Mucosa of descending colon (tissue), 3 donors: Measurements from ENCODE around the gene PROM1. TPM values are rescaled to one million over a fixed set of nuclear protein-coding genes. Genes with fewer than 3 reads are reported as not detected.

Experiments used
- ATAC-seq: fragments of 200-7000 bp; cut with Tn5 transposase; one replicate; pipeline ENCODE4 v1.9.1; 2020; ENCODE audit warnings: mild to moderate bottlenecking, moderate library complexity
- DNase-seq, 3 donors: peaks; one replicate each; pipeline ENCODE4 v3.0.0-alpha.2; 2020
- H3K36me3 ChIP-seq: fragments of 200-600 bp; one replicate; pipeline ENCODE4 v1.8.0; 2021; ENCODE audit warnings: low read depth, mild to moderate bottlenecking
- H3K4me1 ChIP-seq: fragments of 200-600 bp; one replicate; pipeline ENCODE4 v1.8.0; 2021; ENCODE audit warnings: low read depth, mild to moderate bottlenecking
- H3K4me3 ChIP-seq: fragments of 200-600 bp; one replicate; pipeline ENCODE4 v1.8.0; 2021; ENCODE audit warnings: mild to moderate bottlenecking
- H3K9me3 ChIP-seq: fragments of 200-600 bp; one replicate; pipeline ENCODE4 v1.8.0; 2021; ENCODE audit warnings: mild to moderate bottlenecking
- CTCF ChIP-seq: fragments of 200-600 bp; IDR thresholded peaks from one replicate; pipeline ENCODE4 v1.8.0; 2022; ENCODE audit warnings: antibody characterized with exemption, mild to moderate bottlenecking
- intact Hi-C, 2 donors: fragments of 100-400 bp; cut with DNase I in 1 of 2; cut with micrococcal nuclease in 1 of 2; formaldehyde crosslinking; loops; one replicate each; pipeline versions ENCODE4 v1.11.0 to v1.11.1; 2022; cut with DNase I, micrococcal nuclease
- total RNA-seq, 3 donors: library from RNA; stranded (reverse); fragmentation: NEBNext Ultra II Directional in 2 of 3; extraction: Animal tissue kit (Norgen Biotek cat#: 25700) in 2 of 3; gene quantifications; one replicate each; pipeline versions ENCODE4 v1.2.1 to v1.2.4, GENCODE V29; 2021 to 2023
- donor health status: DM: no; HTN: no; CAD: no; lungs with moderate emphysema.
- donor health status: DM: no; HTN: no; CAD: no.
- donor health status: DM: no; HTN: yes; CAD: no.

PROM1 gene
- total RNA-seq, 3 donors from 2014 or later = 52.0 to 136 (median 69.6) TPM

GRCh38 chr4:15944895-15945294 is 138.9 kb downstream of the PROM1 start:
- Histone ChIP-seq H3K4me1 (no peaks in the 10 kb centered on the region), H3K36me3 (no peaks in the 10 kb centered on the region), H3K9me3 (no peaks in the 10 kb centered on the region), H3K4me3 (no peak overlapping the region)
- DNase-seq (no peak), ATAC-seq (no peak)
- intact Hi-C loops = no loop called here
- no peak for TF ChIP-seq CTCF

- Histone ChIP-seq H3K36me3 (no peaks in the 10 kb centered on the region), H3K9me3 (no peaks in the 10 kb centered on the region), H3K4me3 (no peak overlapping the region), H3K4me1 (no peaks in the 10 kb centered on the region)
- ATAC-seq (no peak), DNase-seq (no peak)
- intact Hi-C loops = no loop called here
- no peak for TF ChIP-seq CTCF
These were observed 141.5 kb downstream of the PROM1 start for GRCh38 chr4:15942283-15942682.

- H3K4me1 ChIP-seq = no peaks in the 10 kb centered on the region
- intact Hi-C loops = no loop called here
- H3K9me3 ChIP-seq = no peaks in the 10 kb centered on the region
- no peak within 1 kb of the TSS for H3K4me3 ChIP-seq
- DNase-seq = no peak
- no peak for TF ChIP-seq CTCF
- peak; percentile 1 for ATAC-seq
- no peaks in the 10 kb centered on the region for H3K36me3 ChIP-seq
These were observed 145.2 kb downstream of the PROM1 start, which contains the start of gene FGFBP1 for GRCh38 chr4:15938640-15939039. FGFBP1 (minus strand) TSS chr4:15938740; CDS start chr4:15936632, 2,108 bp downstream.

GRCh38 chr4:15938182-15938581 is 145.6 kb downstream of the PROM1 start:
- ATAC-seq (peak; percentile 96), DNase-seq (peak; percentile 90 to 92 (median 92))
- Histone ChIP-seq H3K36me3 (no peaks in the 10 kb centered on the region), H3K4me1 (no peaks in the 10 kb centered on the region), H3K9me3 (no peaks in the 10 kb centered on the region), H3K4me3 (no peak overlapping the region)
- no peak for TF ChIP-seq CTCF
- intact Hi-C loops = no loop called here

- ATAC-seq (peak; percentile 75), DNase-seq (peak; percentile 69 to 72 (median 71))
- no peak for TF ChIP-seq CTCF
- Histone ChIP-seq H3K9me3 (no peaks in the 10 kb centered on the region), H3K4me1 (no peaks in the 10 kb centered on the region), H3K4me3 (no peak overlapping the region), H3K36me3 (no peaks in the 10 kb centered on the region)
- intact Hi-C loops = no loop called here
These were observed 147.3 kb downstream of the PROM1 start for GRCh38 chr4:15936495-15936894.
